H9 (cell line): ENCODE results near the gene TCEA3. TPM values are rescaled to one million over a fixed set of nuclear protein-coding genes. Genes with fewer than 3 reads are reported as not detected.
A peak's percentile ranks its signal among the peaks of the same experiment; 100 is the strongest.

Experiments used
- DNase-seq: peaks from one replicate; pipeline ENCODE4 v3.0.0-alpha.2; 2017
- H2AFZ ChIP-seq: one replicate; pipeline ENCODE4 v1.6.1; 2013; ENCODE audit warnings: mild to moderate bottlenecking, low read length, control low read depth, moderate library complexity
- H2AK5ac ChIP-seq: 2 replicates; pipeline ENCODE4 v1.6.1; 2013; ENCODE audit warnings: low read length, control low read depth, mixed read lengths; ENCODE audit not compliant: insufficient read length
- H2BK120ac ChIP-seq: one replicate; pipeline ENCODE4 v1.6.1; 2013; ENCODE audit warnings: low read depth, mild to moderate bottlenecking, low read length, control low read depth, inconsistent platforms; ENCODE audit not compliant: poor library complexity, severe bottlenecking
- H2BK12ac ChIP-seq: 2 replicates; pipeline ENCODE4 v1.6.1; 2013; ENCODE audit warnings: low read length, control low read depth, mixed read lengths, low read depth; ENCODE audit not compliant: insufficient read length
- H2BK15ac ChIP-seq: 2 replicates; pipeline ENCODE4 v1.6.1; 2013; ENCODE audit warnings: low read depth, low read length, control low read depth
- H2BK20ac ChIP-seq: one replicate; pipeline ENCODE4 v1.6.1; 2013; ENCODE audit warnings: low read depth, mild to moderate bottlenecking, low read length, control low read depth, inconsistent platforms; ENCODE audit not compliant: poor library complexity, severe bottlenecking
- H2BK5ac ChIP-seq: 2 replicates; pipeline ENCODE4 v1.6.1; 2013; ENCODE audit warnings: low read length, control low read depth, mixed read lengths; ENCODE audit not compliant: insufficient read length
- H3K14ac ChIP-seq: 2 replicates; pipeline ENCODE4 v1.6.1; 2013; ENCODE audit warnings: low read length, control low read depth; ENCODE audit not compliant: insufficient read depth
- H3K18ac ChIP-seq: 2 replicates; pipeline ENCODE4 v1.6.1; 2013; ENCODE audit warnings: low read depth, mild to moderate bottlenecking, mixed read lengths, low read length, control low read depth; ENCODE audit not compliant: insufficient read length
- H3K23ac ChIP-seq: 2 replicates; pipeline ENCODE4 v1.6.1; 2013; ENCODE audit warnings: low read length, control low read depth, mixed read lengths, low read depth; ENCODE audit not compliant: insufficient read length
- H3K23me2 ChIP-seq: 2 replicates; pipeline ENCODE4 v1.6.1; 2013; ENCODE audit warnings: low read depth, mild to moderate bottlenecking, mixed read lengths, low read length, control low read depth; ENCODE audit not compliant: insufficient read length, poor library complexity, severe bottlenecking
- H3K27ac ChIP-seq: 2 replicates; pipeline ENCODE4 v1.5.1; 2013; ENCODE audit warnings: low read length, control low read depth, mixed read lengths, low read depth; ENCODE audit not compliant: insufficient read length
- H3K27me3 ChIP-seq: 2 replicates; pipeline ENCODE4 v1.6.1; 2013; ENCODE audit warnings: low read length, control low read depth, inconsistent platforms; ENCODE audit not compliant: insufficient read depth
- H3K4ac ChIP-seq: 2 replicates; pipeline ENCODE4 v1.6.1; 2013; ENCODE audit warnings: low read depth, mild to moderate bottlenecking, control low read depth, inconsistent platforms, low read length, moderate library complexity
- H3K4me1 ChIP-seq: 2 replicates; pipeline ENCODE4 v1.6.1; 2013; ENCODE audit warnings: low read length, control low read depth, inconsistent platforms; ENCODE audit not compliant: insufficient read depth
- H3K4me2 ChIP-seq: 2 replicates; pipeline ENCODE4 v1.6.1; 2013; ENCODE audit warnings: low read length, control low read depth, mixed read lengths; ENCODE audit not compliant: insufficient read length, insufficient read depth
- H3K56ac ChIP-seq: 2 replicates; pipeline ENCODE4 v1.6.1; 2013; ENCODE audit warnings: low read depth, mild to moderate bottlenecking, mixed read lengths, low read length, control low read depth; ENCODE audit not compliant: insufficient read length
- H3K79me1 ChIP-seq: 2 replicates; pipeline ENCODE4 v1.6.1; 2013; ENCODE audit warnings: low read depth, mild to moderate bottlenecking, moderate library complexity, low read length, control low read depth, inconsistent platforms; ENCODE audit not compliant: insufficient read depth, poor library complexity, severe bottlenecking
- H3K79me2 ChIP-seq: 2 replicates; pipeline ENCODE4 v1.6.1; 2013; ENCODE audit warnings: low read length, control low read depth, inconsistent platforms; ENCODE audit not compliant: insufficient read depth
- H3K9ac ChIP-seq: 2 replicates; pipeline ENCODE4 v1.6.1; 2013; ENCODE audit warnings: low read length, control low read depth, mixed read lengths; ENCODE audit not compliant: insufficient read length; ENCODE audit errors: extremely low read depth
- H3K9me3 ChIP-seq: one replicate; pipeline ENCODE4 v1.6.1; 2013; ENCODE audit warnings: low read depth, low read length, inconsistent platforms; ENCODE audit not compliant: control insufficient read depth
- H3T11ph ChIP-seq: one replicate; pipeline ENCODE4 v1.6.1; 2013; ENCODE audit warnings: mild to moderate bottlenecking, low read length, control low read depth, inconsistent platforms
- H4K20me1 ChIP-seq: one replicate; pipeline ENCODE4 v1.6.1; 2013; ENCODE audit not compliant: control insufficient read depth, insufficient read length, insufficient read depth
- H4K5ac ChIP-seq: 2 replicates; pipeline ENCODE4 v1.6.1; 2013; ENCODE audit warnings: low read depth, mild to moderate bottlenecking, mixed read lengths, low read length, control low read depth; ENCODE audit not compliant: insufficient read length
- H4K8ac ChIP-seq: replicated peaks from 2 replicates; pipeline ENCODE4 v1.6.1; 2013; ENCODE audit warnings: low read length, control low read depth, mixed read lengths, low read depth; ENCODE audit not compliant: insufficient read length
- H4K91ac ChIP-seq: 2 replicates; pipeline ENCODE4 v1.6.1; 2013; ENCODE audit warnings: low read depth, mild to moderate bottlenecking, moderate library complexity, mixed read lengths, low read length, control low read depth; ENCODE audit not compliant: insufficient read length
- H3K27ac Mint-ChIP-seq, 3 experiments: 2 replicates in 2 of 3; 3 replicates in 1 of 3; pipeline ENCODE4 v1.8.0; 2020 to 2021; ENCODE audit warnings: mixed read lengths in 3 of 3, mild to moderate bottlenecking in 1 of 3, moderate library complexity in 1 of 3
- H3K27me3 Mint-ChIP-seq: 2 replicates; pipeline ENCODE4 v1.8.0; 2021; ENCODE audit warnings: low read depth, mild to moderate bottlenecking, moderate library complexity, mixed read lengths
- H3K36me3 Mint-ChIP-seq, 3 experiments: 2 replicates in 2 of 3; 3 replicates in 1 of 3; pipeline ENCODE4 v1.8.0; 2020 to 2021; ENCODE audit warnings: low read depth in 3 of 3, mixed read lengths in 3 of 3; ENCODE audit not compliant: insufficient read depth in 1 of 3
- H3K4me1 Mint-ChIP-seq, 2 experiments: 2 replicates each; pipeline ENCODE4 v1.8.0; 2020; ENCODE audit warnings: mixed read lengths in 2 of 2
- H3K4me3 Mint-ChIP-seq, 2 experiments: 2 replicates in 1 of 2; 3 replicates in 1 of 2; pipeline ENCODE4 v1.8.0; 2020 to 2021; ENCODE audit warnings: mild to moderate bottlenecking in 2 of 2, mixed read lengths in 2 of 2, moderate library complexity in 1 of 2
- H3K9me3 Mint-ChIP-seq, 2 experiments: 2 replicates in 1 of 2; 3 replicates in 1 of 2; pipeline ENCODE4 v1.8.0; 2020; ENCODE audit warnings: mild to moderate bottlenecking in 2 of 2, mixed read lengths in 2 of 2, moderate library complexity in 1 of 2
- WGBS: extraction: QIAGEN DNeasy Blood & Tissue Kit; methylation state at CpG from one replicate; pipeline ENCODE4 v1.1.7; 2013; ENCODE audit warnings: missing lambda C conversion rate, low lambda C conversion rate, mixed read lengths; ENCODE audit not compliant: insufficient read length; ENCODE audit errors: extremely low coverage; 5-methylcytosine and 5-hydroxymethylcytosine counted together
- total RNA-seq: library from RNA; stranded (reverse); gene quantifications from 2 replicates; pipeline ENCODE4 v1.2.1, GENCODE V29; 2021
- TF ChIP-seq, protein P1 (sequence below): fragments of 200-600 bp; sonication (generic); conservative IDR thresholded peaks from 3 replicates; pipeline ENCODE4 v1.8.0; 2021; ENCODE audit warnings: antibody characterized with exemption, mild to moderate bottlenecking

TCEA3 gene
- total RNA-seq, 1 experiment from 2014 or later: 0.37 TPM

DNA sequence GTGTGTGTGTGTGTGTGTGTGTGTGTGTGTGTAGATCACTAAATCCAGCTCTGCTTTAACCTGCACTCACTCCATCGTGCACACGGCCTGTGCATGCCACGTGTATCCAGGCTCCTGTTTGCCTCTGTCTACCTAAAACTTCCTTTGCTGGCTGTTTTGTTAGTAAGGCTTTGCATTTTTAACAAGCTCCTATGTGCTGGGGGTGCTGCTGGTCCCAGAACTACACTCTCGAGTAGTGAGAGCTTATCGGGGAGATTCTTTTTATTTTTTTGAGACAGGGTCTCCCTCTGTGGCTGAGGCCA, 596 bp upstream of the TCEA3 start:
- TF ChIP-seq, protein P1, sequence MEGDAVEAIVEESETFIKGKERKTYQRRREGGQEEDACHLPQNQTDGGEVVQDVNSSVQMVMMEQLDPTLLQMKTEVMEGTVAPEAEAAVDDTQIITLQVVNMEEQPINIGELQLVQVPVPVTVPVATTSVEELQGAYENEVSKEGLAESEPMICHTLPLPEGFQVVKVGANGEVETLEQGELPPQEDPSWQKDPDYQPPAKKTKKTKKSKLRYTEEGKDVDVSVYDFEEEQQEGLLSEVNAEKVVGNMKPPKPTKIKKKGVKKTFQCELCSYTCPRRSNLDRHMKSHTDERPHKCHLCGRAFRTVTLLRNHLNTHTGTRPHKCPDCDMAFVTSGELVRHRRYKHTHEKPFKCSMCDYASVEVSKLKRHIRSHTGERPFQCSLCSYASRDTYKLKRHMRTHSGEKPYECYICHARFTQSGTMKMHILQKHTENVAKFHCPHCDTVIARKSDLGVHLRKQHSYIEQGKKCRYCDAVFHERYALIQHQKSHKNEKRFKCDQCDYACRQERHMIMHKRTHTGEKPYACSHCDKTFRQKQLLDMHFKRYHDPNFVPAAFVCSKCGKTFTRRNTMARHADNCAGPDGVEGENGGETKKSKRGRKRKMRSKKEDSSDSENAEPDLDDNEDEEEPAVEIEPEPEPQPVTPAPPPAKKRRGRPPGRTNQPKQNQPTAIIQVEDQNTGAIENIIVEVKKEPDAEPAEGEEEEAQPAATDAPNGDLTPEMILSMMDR: no peak

More for the DNA sequence above, 596 bp upstream of the TCEA3 start:
- Histone ChIP-seq H3K9ac (no peak overlapping the region), H3K4me2 (peak overlapping the region; percentile 10), H3K14ac (no peak overlapping the region), H2BK5ac (no peak overlapping the region), H4K91ac (no peak overlapping the region), H3K9me3 (no peaks in the 10 kb centered on the region), H3K56ac (no peak overlapping the region), H3K79me1 (no peaks in the 10 kb centered on the region), H2BK12ac (no peak overlapping the region), H3K27me3 (peaks cover 57% of the 10 kb centered on the region), H2BK15ac (no peak overlapping the region), H2AFZ (no peak overlapping the region), H3K27ac (no peak overlapping the region), H2AK5ac (no peak overlapping the region), H3K23ac (no peak overlapping the region), H3K23me2 (no peaks in the 10 kb centered on the region), H3K4ac (no peak overlapping the region), H4K8ac (no peak overlapping the region), H3K4me1 (no peaks in the 10 kb centered on the region), H2BK20ac (no peak overlapping the region), H3K18ac (no peak overlapping the region), H4K20me1 (no peaks in the 10 kb centered on the region), H4K5ac (no peak overlapping the region), H3K79me2 (no peaks in the 10 kb centered on the region), H3T11ph (no peak overlapping the region), H2BK120ac (no peak overlapping the region)
- H3K36me3 Mint-ChIP-seq: peaks cover 16 to 28% (median 20%) of the 10 kb centered on the region in 3 experiments
- peaks cover 92% of the 10 kb centered on the region for H3K27me3 Mint-ChIP-seq
- no peak overlapping the region for H3K27ac Mint-ChIP-seq
- peak overlapping the region; percentile 29 to 73 for H3K4me3 Mint-ChIP-seq
- H3K9me3 Mint-ChIP-seq: no peaks in the 10 kb centered on the region; a peak in 2 of 5 replicates
- H3K4me1 Mint-ChIP-seq: peaks cover 7 to 13% of the 10 kb centered on the region in 2 experiments
- DNase-seq: no peak
- no CpG with 5 or more reads among the region's 5 CpGs for WGBS
